ENCODE results near the gene MMP21. TPM values are rescaled to one million over a fixed set of nuclear protein-coding genes. Genes with fewer than 3 reads are reported as not detected.

MMP21 gene
- total and polyA plus RNA-seq, 10 donors: 0.09 to 0.68 (median 0.30) TPM; not detected in 2

DNA sequence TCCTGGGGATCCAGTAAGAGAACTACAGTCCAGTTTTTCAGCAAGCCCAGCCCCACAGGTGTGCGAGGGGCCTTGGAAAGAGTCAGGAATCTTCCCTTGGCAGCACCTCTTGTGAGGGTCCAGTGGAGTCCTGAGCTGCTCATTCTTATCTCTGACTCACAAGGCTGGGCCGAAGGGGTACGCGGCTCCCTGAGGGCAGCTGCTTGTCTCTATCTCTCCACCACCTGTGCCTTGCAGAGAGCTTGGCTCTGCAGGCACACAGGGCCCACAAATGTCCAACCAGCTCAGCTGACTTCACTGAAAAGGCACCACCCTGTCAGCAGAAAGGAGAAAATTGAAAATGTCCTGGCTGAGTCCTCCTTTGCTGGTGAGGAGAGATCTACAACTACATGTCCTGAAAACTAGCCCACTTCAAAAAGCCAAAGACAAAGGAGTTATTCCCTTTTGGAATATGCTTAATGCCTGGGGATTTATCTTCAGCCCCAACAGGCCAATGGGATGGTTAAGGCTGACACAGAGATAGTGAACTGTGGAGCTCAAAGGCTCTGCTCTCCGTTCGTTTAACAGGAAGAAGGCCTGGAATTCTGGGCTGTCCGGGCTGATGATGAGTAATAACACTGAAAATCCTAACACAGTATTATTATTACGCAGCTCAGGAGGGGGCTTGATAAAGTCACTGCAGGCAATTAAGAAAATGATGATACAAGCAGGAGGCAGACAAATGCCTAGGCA is 24.0 kb upstream of the MMP21 start:
- Histone ChIP-seq H3K4me1 (no peaks in the 10 kb centered on the region), H3K27ac (no peak overlapping the region), H3K36me3 (peaks cover 0 to 100% (median 57%) of the 10 kb centered on the region in 6 donors), H3K27me3 (replicated peaks in 1 of 7) (no peaks in the 10 kb centered on the region), H3K4me3 (no peak overlapping the region), H3K9me3 (no peaks in the 10 kb centered on the region)
- intact Hi-C loops (cut with DNase I; ENCODE audit: low total_unique reads): no loop called here
- TF ChIP-seq POLR2A (IDR thresholded peaks at IDR 0.05) (no peak), POLR2AphosphoS5 (IDR thresholded peaks at IDR 0.05) (no peak)
- TF ChIP-seq, protein P1, sequence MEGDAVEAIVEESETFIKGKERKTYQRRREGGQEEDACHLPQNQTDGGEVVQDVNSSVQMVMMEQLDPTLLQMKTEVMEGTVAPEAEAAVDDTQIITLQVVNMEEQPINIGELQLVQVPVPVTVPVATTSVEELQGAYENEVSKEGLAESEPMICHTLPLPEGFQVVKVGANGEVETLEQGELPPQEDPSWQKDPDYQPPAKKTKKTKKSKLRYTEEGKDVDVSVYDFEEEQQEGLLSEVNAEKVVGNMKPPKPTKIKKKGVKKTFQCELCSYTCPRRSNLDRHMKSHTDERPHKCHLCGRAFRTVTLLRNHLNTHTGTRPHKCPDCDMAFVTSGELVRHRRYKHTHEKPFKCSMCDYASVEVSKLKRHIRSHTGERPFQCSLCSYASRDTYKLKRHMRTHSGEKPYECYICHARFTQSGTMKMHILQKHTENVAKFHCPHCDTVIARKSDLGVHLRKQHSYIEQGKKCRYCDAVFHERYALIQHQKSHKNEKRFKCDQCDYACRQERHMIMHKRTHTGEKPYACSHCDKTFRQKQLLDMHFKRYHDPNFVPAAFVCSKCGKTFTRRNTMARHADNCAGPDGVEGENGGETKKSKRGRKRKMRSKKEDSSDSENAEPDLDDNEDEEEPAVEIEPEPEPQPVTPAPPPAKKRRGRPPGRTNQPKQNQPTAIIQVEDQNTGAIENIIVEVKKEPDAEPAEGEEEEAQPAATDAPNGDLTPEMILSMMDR (IDR thresholded peaks at IDR 0.05 in 8 of 11, conservative IDR thresholded peaks at IDR 0.05 in 3 of 11): no peak
- DNase-seq: no peak
- WGBS, 5 donors: 90 to 95% (median 94%) methylated on average over 8 of the region's 8 CpGs

DNA sequence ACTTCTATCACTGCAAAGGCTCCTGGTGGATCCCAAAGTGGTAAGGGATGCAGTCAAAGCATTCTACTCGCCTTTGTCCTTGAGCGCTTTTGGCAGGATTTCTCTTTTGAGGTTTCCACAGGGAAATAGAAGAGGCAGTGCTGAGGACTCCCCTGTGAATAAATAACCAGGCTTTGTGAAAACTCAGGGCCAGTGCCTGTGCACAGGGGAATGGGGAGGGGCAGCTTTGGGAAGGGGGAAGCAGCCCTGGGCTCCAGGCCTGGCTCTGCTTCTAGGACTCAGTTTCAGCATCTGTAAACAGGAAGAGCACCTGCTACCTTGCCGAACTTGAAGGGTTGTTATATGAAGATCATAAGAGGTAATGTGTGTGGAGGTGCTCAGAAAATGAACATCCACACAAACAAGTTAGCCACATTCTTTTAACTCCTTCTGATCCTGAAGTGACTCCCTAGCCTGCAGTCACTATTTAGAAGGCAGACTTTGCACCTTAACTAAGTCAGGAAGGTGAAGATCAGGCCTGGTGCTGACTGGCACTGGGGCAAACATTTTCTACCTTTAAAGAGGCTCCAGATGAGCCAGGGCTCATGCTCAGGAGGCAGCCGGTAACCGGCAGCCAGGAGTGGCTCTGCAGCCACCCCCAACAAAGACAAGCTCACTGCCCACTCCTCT is 22.5 kb upstream of the MMP21 start:
- H3K4me3 ChIP-seq: no peak overlapping the region
- H3K9me3 ChIP-seq: no peaks in the 10 kb centered on the region
- peaks cover 0 to 100% (median 62%) of the 10 kb centered on the region in 6 donors for H3K36me3 ChIP-seq
- no peak overlapping the region for H3K27ac ChIP-seq
- no peaks in the 10 kb centered on the region for H3K27me3 ChIP-seq (replicated peaks in 1 of 7)
- TF ChIP-seq, protein P1 (IDR thresholded peaks at IDR 0.05 in 8 of 11, conservative IDR thresholded peaks at IDR 0.05 in 3 of 11): no peak
- TF ChIP-seq POLR2A (IDR thresholded peaks at IDR 0.05) (no peak), POLR2AphosphoS5 (IDR thresholded peaks at IDR 0.05) (no peak)
- H3K4me1 ChIP-seq: no peaks in the 10 kb centered on the region
- no peak for DNase-seq
- intact Hi-C loops (cut with DNase I; ENCODE audit: low total_unique reads): no loop called here
- 54 to 77% (median 58%) methylated on average over 5 of the region's 5 CpGs for WGBS, 5 donors

DNA sequence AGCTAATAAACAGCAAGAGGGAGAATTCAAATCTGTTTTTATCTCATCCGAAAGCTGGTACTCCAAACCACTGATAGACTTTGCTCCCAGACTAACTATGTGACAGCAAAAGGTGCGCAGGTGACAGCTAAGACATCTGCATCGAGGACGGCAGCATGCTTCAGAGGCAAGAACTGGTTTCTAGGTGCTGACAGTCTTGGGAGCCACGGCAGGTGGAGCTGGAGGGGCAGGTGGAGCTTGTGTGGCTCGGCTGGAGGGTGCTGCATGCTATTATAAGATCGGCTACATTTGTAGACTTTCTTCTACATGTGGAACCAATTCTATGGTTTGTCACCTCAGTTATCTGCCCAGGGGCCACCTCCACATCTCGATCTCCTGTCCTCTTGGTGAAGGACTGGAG is 21.8 kb upstream of the MMP21 start:
- Histone ChIP-seq H3K36me3 (peaks cover 0 to 100% (median 62%) of the 10 kb centered on the region in 6 donors), H3K4me3 (no peak overlapping the region), H3K27me3 (replicated peaks in 1 of 7) (no peaks in the 10 kb centered on the region), H3K27ac (no peak overlapping the region), H3K9me3 (no peaks in the 10 kb centered on the region), H3K4me1 (no peaks in the 10 kb centered on the region)
- intact Hi-C loops (cut with DNase I; ENCODE audit: low total_unique reads): no loop called here
- DNase-seq: no peak
- TF ChIP-seq POLR2AphosphoS5 (IDR thresholded peaks at IDR 0.05): no peak
- no peak for TF ChIP-seq POLR2A (IDR thresholded peaks at IDR 0.05)
- TF ChIP-seq, protein P1 (IDR thresholded peaks at IDR 0.05 in 8 of 11, conservative IDR thresholded peaks at IDR 0.05 in 3 of 11): no peak
- 85 to 97% (median 94%) methylated on average over 8 of the region's 8 CpGs for WGBS, 5 donors

DNA sequence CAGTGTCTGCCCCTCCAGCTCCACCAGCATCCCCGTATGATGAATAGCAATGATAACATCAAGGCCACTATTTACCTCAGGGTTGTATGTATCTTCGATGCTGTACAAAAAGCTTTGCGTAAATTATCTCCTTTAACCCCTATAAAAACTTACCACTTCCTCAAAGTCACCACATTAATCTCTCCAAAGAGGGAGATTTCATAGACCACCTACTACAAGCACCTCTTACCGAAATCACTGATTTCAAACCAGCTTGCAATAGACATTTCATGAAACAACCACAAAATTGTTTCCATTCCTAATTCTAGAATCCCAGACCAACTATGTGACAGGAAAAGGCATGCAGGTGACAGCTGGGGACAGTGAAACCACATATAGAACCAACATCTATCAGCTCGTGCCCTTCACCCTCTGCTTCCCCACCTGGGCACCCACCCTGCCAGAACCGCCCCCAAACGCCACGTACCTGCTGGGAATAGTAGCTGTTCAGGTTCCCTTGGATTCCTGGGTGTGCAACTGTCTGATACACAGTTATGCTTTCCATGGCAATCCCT is 20.1 kb upstream of the MMP21 start:
- H3K27ac ChIP-seq: no peak overlapping the region
- DNase-seq: no peak
- no peak overlapping the region for H3K4me3 ChIP-seq
- H3K4me1 ChIP-seq: no peaks in the 10 kb centered on the region
- H3K36me3 ChIP-seq: peaks cover 0 to 99% (median 68%) of the 10 kb centered on the region in 6 donors
- no peaks in the 10 kb centered on the region for H3K27me3 ChIP-seq (replicated peaks in 1 of 7)
- no peaks in the 10 kb centered on the region for H3K9me3 ChIP-seq
- WGBS, 5 donors: 77 to 86% (median 79%) methylated on average over 8 of the region's 8 CpGs
- TF ChIP-seq, protein P1 (IDR thresholded peaks at IDR 0.05 in 8 of 11, conservative IDR thresholded peaks at IDR 0.05 in 3 of 11): no peak
- TF ChIP-seq POLR2A (IDR thresholded peaks at IDR 0.05) (no peak), POLR2AphosphoS5 (IDR thresholded peaks at IDR 0.05) (no peak)
- intact Hi-C loops (cut with DNase I; ENCODE audit: low total_unique reads): no loop called here
